HepG2 (cell line): ENCODE results near the gene STK39. TPM values are rescaled to one million over a fixed set of nuclear protein-coding genes. Genes with fewer than 3 reads are reported as not detected.

ENCODE experiments used
- ATAC-seq: fragments of 200-7000 bp; cut with Tn5 transposase; 3 replicates; pipeline ENCODE4 v1.9.1; 2020; ENCODE audit warnings: mild to moderate bottlenecking, moderate library complexity
- BruUV-seq: library from RNA; stranded (reverse); fragments of 400-500 nt; replicated peaks from 2 replicates; lab custom pipeline; 2021; lab: Mats Ljungman, UMichigan
- CTCF ChIA-PET: fragments of 300-600 bp; formaldehyde crosslinking; extraction: SDS; loops from one replicate; lab custom pipeline; 2021; ENCODE audit warnings: low total read pairs, inconsistent platforms, low intra/inter-chr PET ratio; lab: Yijun Ruan, JAX
- POLR2A ChIA-PET: fragments of 350-600 bp; sonication (Branson Sonifier 250); formaldehyde crosslinking; loops from one replicate; lab custom pipeline; 2020; ENCODE audit warnings: antibody characterized with exemption, inconsistent platforms; lab: Yijun Ruan, JAX
- DNase-seq: peaks from one replicate; pipeline ENCODE4 v3.0.0-alpha.2; 2015; ENCODE audit warnings: low spot score
- FAIRE-seq: peaks from 3 replicates; lab custom pipeline; 2011; peaks lifted over from hg19 to GRCh38; lab: Jason Lieb, UNC
- H2AFZ ChIP-seq: one replicate; pipeline ENCODE4 v1.6.1; 2011; ENCODE audit warnings: low read length, inconsistent platforms
- H3K27ac ChIP-seq: fragments of 300-600 bp; 3 replicates; pipeline ENCODE4 v1.8.0; 2011; ENCODE audit warnings: mixed run types, mild to moderate bottlenecking, mixed read lengths, low read length, inconsistent platforms; ENCODE audit not compliant: insufficient read depth; ENCODE audit errors: extremely low read length
- H3K27me3 ChIP-seq, 2 experiments: fragments of 200-600 bp in 1 of 2; 2 replicates in 1 of 2; 3 replicates in 1 of 2; pipeline versions ENCODE4 v1.6.0 to v1.8.0; 2011; ENCODE audit warnings: low read length in 2 of 2, mild to moderate bottlenecking in 2 of 2, moderate library complexity in 2 of 2, inconsistent platforms in 1 of 2; ENCODE audit not compliant: insufficient read depth in 2 of 2, control insufficient read depth in 1 of 2
- H3K36me3 ChIP-seq, 2 experiments: fragments of 200-600 bp in 1 of 2; replicated peaks in 1 of 2; 2 replicates in 1 of 2; 3 replicates in 1 of 2; pipeline versions ENCODE4 v1.5.1 to v1.8.0; 2011; ENCODE audit warnings: low read length in 2 of 2, inconsistent platforms in 1 of 2; ENCODE audit not compliant: insufficient read depth in 2 of 2, control insufficient read depth in 1 of 2
- H3K4me1 ChIP-seq: 2 replicates; pipeline ENCODE4 v1.5.1; 2012; ENCODE audit warnings: low read length, inconsistent platforms; ENCODE audit not compliant: insufficient read depth
- H3K4me2 ChIP-seq: 2 replicates; pipeline ENCODE4 v1.6.0; 2011; ENCODE audit warnings: low read depth, low read length, inconsistent platforms
- H3K4me3 ChIP-seq, 3 experiments: fragments of 200-600 bp in 1 of 3; sonication (generic), shearing (Covaris generic) in 1 of 3; replicated peaks in 1 of 3; 2 replicates each; pipeline ENCODE4 v1.5.1; 2011 to 2016; ENCODE audit warnings: low read length in 3 of 3, inconsistent platforms in 2 of 3, low read depth in 2 of 3, mild to moderate bottlenecking in 2 of 3, control low read depth in 1 of 3, mixed read lengths in 1 of 3; ENCODE audit not compliant: insufficient read depth in 1 of 3
- H3K79me2 ChIP-seq: one replicate; pipeline ENCODE4 v1.6.1; 2011; ENCODE audit warnings: low read length, inconsistent platforms; ENCODE audit not compliant: insufficient read depth
- H3K9ac ChIP-seq: 2 replicates; pipeline ENCODE4 v1.6.0; 2011; ENCODE audit warnings: mild to moderate bottlenecking, low read depth, low read length, inconsistent platforms; ENCODE audit not compliant: insufficient read depth
- H3K9me3 ChIP-seq: 2 replicates; pipeline ENCODE4 v1.5.1; 2012; ENCODE audit warnings: mild to moderate bottlenecking, low read length
- H4K20me1 ChIP-seq: 2 replicates; pipeline ENCODE4 v1.6.0; 2011; ENCODE audit warnings: inconsistent platforms, mild to moderate bottlenecking, low read length, moderate library complexity; ENCODE audit not compliant: insufficient read depth
- ADNP ChIP-seq: sonication (generic); formaldehyde crosslinking; IDR thresholded peaks from 2 replicates; pipeline ENCODE4 v1.4.0; 2020; ENCODE audit warnings: missing genetic modification reagents
- CTCF ChIP-seq: sonication (generic); formaldehyde crosslinking; IDR thresholded peaks from 2 replicates; pipeline ENCODE4 v1.5.0; 2020; ENCODE audit warnings: mild to moderate bottlenecking, missing genetic modification reagents, moderate library complexity
- KLF11 ChIP-seq: IDR thresholded peaks from 2 replicates; pipeline ENCODE4 v1.6.1; 2016; ENCODE audit warnings: missing compliant biosample characterization
- MED13 ChIP-seq: sonication (generic); formaldehyde crosslinking; IDR thresholded peaks from 2 replicates; pipeline ENCODE4 v1.5.0; 2020; ENCODE audit warnings: missing genetic modification reagents
- RELA ChIP-seq: sonication (generic); formaldehyde crosslinking; IDR thresholded peaks from 2 replicates; pipeline ENCODE4 v1.4.0; 2020; ENCODE audit warnings: missing genetic modification reagents
- STAG1 ChIP-seq: sonication (generic); formaldehyde crosslinking; IDR thresholded peaks from 2 replicates; pipeline ENCODE4 v1.4.0; 2020; ENCODE audit warnings: missing genetic modification reagents
- WGBS: methylation state at CpG from one replicate; pipeline ENCODE4 v1.1.6; 2017; ENCODE audit warnings: low lambda C conversion rate; 5-methylcytosine and 5-hydroxymethylcytosine counted together
- in situ Hi-C: cut with HindIII; loops from 2 replicates; pipeline ENCODE4 v1.10.0; 2017; ENCODE audit warnings: low pct_unique_long_range_greater_than_20kb; ENCODE audit not compliant: extremely low pct_ligation_motif_present
- intact Hi-C: fragments of 100-400 bp; cut with micrococcal nuclease; formaldehyde crosslinking; loops from one replicate; pipeline ENCODE4 v1.10.0; 2022; ENCODE audit not compliant: unreplicated experiment
- polyA plus RNA-seq, 8 experiments: library from polyadenylated mRNA; depleted of rRNA in 3 of 8; stranded (reverse) in 7 of 8; unstranded in 1 of 8; fragments of >200 nt; fragmentation: Illumina TruSeq in 4 of 8; extraction: Trizol in 4 of 8; gene quantifications; 2 replicates each; pipeline versions ENCODE4 v1.2.1 to v1.2.3, GENCODE V29; 2011 to 2016; ENCODE audit warnings: low read depth in 4 of 8, missing spikeins in 1 of 8, mixed read lengths in 1 of 8; ENCODE audit not compliant: insufficient read depth in 1 of 8
- total RNA-seq, 5 experiments: library from RNA; depleted of rRNA; stranded (reverse); fragments of >200 nt; fragmentation: Illumina TruSeq; extraction: Trizol; gene quantifications; 2 replicates each; pipeline ENCODE4 v1.2.3, GENCODE V29; 2016; ENCODE audit warnings: low read depth in 1 of 5

Gene STK39
- total and polyA plus RNA-seq, 2 of the 13 experiments (the other 11 are each of a cell fraction or from before 2014, with no cell fraction given), result 27.3 to 38.4 TPM

- Histone ChIP-seq H3K9me3 (no peaks in the 10 kb centered on the region), H3K4me3 (no peak overlapping the region), H2AFZ (no peak overlapping the region), H3K79me2 (no peaks in the 10 kb centered on the region), H4K20me1 (no peaks in the 10 kb centered on the region), H3K27ac (no peak overlapping the region), H3K4me1 (no peaks in the 10 kb centered on the region), H3K27me3 (no peaks in the 10 kb centered on the region), H3K4me2 (no peak overlapping the region), H3K9ac (no peak overlapping the region), H3K36me3 (peaks cover 9 to 43% of the 10 kb centered on the region in 2 experiments)
- FAIRE-seq, result no peak
- peak; percentile 31 for DNase-seq
- ChIA-PET POLR2A (no interaction called here), CTCF (no interaction called here)
- intact Hi-C loops, result loop anchor here (5.0 kb wide), 3 partner anchors 429 to 774 kb away; no protein-coding TSS in a partner anchor
- TF ChIP-seq CTCF (peak; percentile 49), STAG1 (CRISPR knock-in tag) (peak; percentile 42), MED13 (CRISPR knock-in tag) (no peak), KLF11 (no peak)
- 87% methylated on average over 2 of the region's 2 CpGs for WGBS
- no TSS peak for BruUV-seq
- in situ Hi-C loops, result loop anchor here (5.0 to 25.0 kb wide), 5 partner anchors 579 to 1579 kb away; partner anchors contain the start of gene XIRP2
- ATAC-seq, result no peak
Measured at GRCh38 chr2:168116448-168116847, 130.9 kb downstream of the STK39 start.

GRCh38 chr2:168114619-168115018 lies 132.8 kb downstream of the STK39 start:
- WGBS, result 93% methylated on average over 7 of the region's 7 CpGs
- intact Hi-C loops, result loop anchor here (5.0 kb wide), 3 partner anchors 427 to 772 kb away; no protein-coding TSS in a partner anchor
- Histone ChIP-seq H3K9ac (no peak overlapping the region), H3K4me3 (no peak overlapping the region), H2AFZ (no peak overlapping the region), H3K79me2 (no peaks in the 10 kb centered on the region), H3K27me3 (no peaks in the 10 kb centered on the region), H3K4me2 (no peak overlapping the region), H3K36me3 (peaks cover 6 to 36% of the 10 kb centered on the region in 2 experiments), H3K4me1 (no peaks in the 10 kb centered on the region), H4K20me1 (no peaks in the 10 kb centered on the region), H3K9me3 (no peaks in the 10 kb centered on the region), H3K27ac (no peak overlapping the region)
- in situ Hi-C loops, result loop anchor here (5.0 to 25.0 kb wide), 5 partner anchors 577 to 1577 kb away; partner anchors contain the start of gene XIRP2
- FAIRE-seq (no peak), ATAC-seq (no peak), DNase-seq (no peak)
- CTCF ChIA-PET, result no interaction called here
- no TSS peak for BruUV-seq
- POLR2A ChIA-PET, result no interaction called here
- TF ChIP-seq ADNP, result no peak
- no peak for TF ChIP-seq RELA (CRISPR knock-in tag)
- TF ChIP-seq, all 625 proteins: peak for 0
